Measurements from ENCODE around the gene MSRB1. TPM values are rescaled to one million over a fixed set of nuclear protein-coding genes. Genes with fewer than 3 reads are reported as not detected.

Gene MSRB1, protein sequence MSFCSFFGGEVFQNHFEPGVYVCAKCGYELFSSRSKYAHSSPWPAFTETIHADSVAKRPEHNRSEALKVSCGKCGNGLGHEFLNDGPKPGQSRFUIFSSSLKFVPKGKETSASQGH
- total RNA-seq, result 0.85 and 1.9 TPM in 2 replicates

GRCh38 chr16:1942810-1943726, at the start of gene MSRB1:
TSS of gene MSRB1 (minus strand) at chr16:1943199. CDS start at chr16:1943156, 43 bp downstream.

DNA sequence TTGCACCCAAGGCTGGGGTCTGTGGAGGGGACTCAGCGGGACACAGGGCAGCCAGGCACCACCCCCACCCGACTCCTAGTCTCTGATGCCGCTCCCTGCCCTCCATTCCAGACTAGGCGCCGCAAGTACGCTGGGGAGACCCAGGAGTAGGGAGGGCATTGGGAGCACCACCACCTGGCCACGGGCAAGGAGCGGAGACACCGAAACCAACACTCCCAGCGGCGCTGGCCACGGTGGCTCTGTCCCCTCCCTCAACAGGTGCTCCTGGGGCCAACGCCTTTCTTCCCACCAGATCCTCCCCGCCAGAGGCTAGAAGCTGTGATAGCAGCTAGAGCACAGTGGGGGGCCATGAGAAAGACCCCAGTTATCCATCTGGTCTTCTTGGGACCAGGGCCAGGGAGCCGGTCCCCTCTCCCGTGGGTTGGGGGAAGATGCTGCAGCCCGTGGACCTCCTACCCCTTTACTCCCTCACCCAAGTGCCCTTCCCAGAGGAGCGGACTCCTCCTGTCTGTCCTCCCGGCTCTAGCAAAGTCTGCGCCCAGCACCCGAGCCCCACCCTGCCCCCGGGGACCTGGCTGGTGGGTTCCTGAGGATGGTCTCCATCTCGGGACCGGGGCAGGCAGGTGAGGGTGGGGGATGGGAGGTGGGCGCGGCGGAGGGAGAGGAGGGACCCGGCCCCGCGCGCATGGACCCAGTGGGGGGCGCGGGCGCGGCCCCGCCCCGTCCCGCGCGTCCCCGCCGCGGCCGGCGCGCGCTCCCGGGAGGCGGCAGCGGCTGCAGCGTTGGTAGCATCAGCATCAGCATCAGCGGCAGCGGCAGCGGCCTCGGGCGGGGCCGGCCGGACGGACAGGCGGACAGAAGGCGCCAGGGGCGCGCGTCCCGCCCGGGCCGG, 46.5 kb upstream of the MSRB1 start, which contains the start of gene SYNGR3:
SYNGR3 (plus strand) TSS at position 762 of the 892 bp plus-strand sequence. CDS start 133 bp downstream, outside the sequence.

GRCh38 chr16:1983544-1984346, 40.7 kb upstream of the MSRB1 start, which contains the start of gene GFER:
TSS of gene GFER (plus strand) at chr16:1984193. CDS start at chr16:1984219, 26 bp downstream.

DNA sequence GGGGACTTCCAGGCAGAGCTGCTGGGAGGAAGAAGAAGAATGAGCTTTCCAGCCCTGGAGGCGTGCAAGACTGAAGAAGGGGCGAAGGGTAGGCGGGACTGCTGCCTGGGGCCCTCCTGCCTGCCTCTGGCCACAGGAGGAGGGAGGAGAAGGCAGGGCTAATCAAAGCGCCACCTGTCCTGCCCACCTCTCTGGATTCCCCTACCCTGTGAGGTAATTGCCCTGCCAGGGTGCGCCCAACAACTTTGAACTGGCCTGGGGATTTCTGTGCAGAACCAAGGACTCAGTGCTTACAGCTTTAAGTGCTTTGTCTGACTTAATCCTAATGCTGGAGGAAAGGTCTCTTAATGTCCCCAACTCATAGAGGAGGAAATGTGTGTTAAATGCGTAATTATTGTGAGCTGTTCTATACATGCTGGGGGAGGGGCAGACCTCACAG, 38.4 kb upstream of the MSRB1 start, which contains the start of gene NOXO1:
NOXO1 (minus strand) TSS at position 72 of the 439 bp plus-strand sequence. CDS start 290 bp downstream, outside the sequence.

GRCh38 chr16:1971796-1972489, 28.9 kb upstream of the MSRB1 start, which contains the start of gene TBL3:
TSS of gene TBL3 (plus strand) at chr16:1972053. CDS start at chr16:1972165, 112 bp downstream.

GRCh38 chr16:1966460-1966859, 23.5 kb upstream of the MSRB1 start, which contains the start of gene RNF151:
TSS of gene RNF151 (plus strand) at chr16:1966856. CDS start at chr16:1966882, 26 bp downstream.

GRCh38 chr16:1964506-1965395, 21.8 kb upstream of the MSRB1 start, which contains the start of gene RPS2:
TSS of gene RPS2 (minus strand) at chr16:1964826. CDS start at chr16:1964625, 201 bp downstream.

GRCh38 chr16:1959269-1960039, 16.5 kb upstream of the MSRB1 start, which contains the start of gene NDUFB10:
TSS of gene NDUFB10 (plus strand) at chr16:1959538. CDS start at chr16:1959625, 87 bp downstream.

GRCh38 chr16:1918351-1919326, 24.4 kb downstream of the MSRB1 start, which contains the start of gene HS3ST6:
TSS of gene HS3ST6 (minus strand) at chr16:1918415. CDS start at chr16:1918323, 92 bp downstream.

Other genes starting within 250 kb of the MSRB1 start
- gene MAPK8IP3, start 237.0 kb downstream of the MSRB1 start, total RNA-seq, result 20.0 and 22.2 TPM in 2 replicates
- gene NME3, start 171.7 kb downstream of the MSRB1 start, total RNA-seq, result 114 and 146 TPM in 2 replicates
- gene EME2, start 170.4 kb downstream of the MSRB1 start, total RNA-seq, result 2.8 and 17.8 TPM in 2 replicates
- gene MRPS34, start 170.1 kb downstream of the MSRB1 start, total RNA-seq, result 91.8 and 93.1 TPM in 2 replicates
- gene SPSB3, start 160.6 kb downstream of the MSRB1 start, total RNA-seq, result 54.2 and 59.3 TPM in 2 replicates
- gene NUBP2, start 160.2 kb downstream of the MSRB1 start, total RNA-seq, result 82.7 and 111 TPM in 2 replicates
- under 0.01 TPM in 1 of 2 replicates, not detected in the other for gene IGFALS, start 149.5 kb downstream of the MSRB1 start, total RNA-seq
- 68.2 and 75.2 TPM in 2 replicates for gene HAGH, start 116.4 kb downstream of the MSRB1 start, total RNA-seq
- gene FAHD1, start 116.0 kb downstream of the MSRB1 start, total RNA-seq, result 56.5 and 106 TPM in 2 replicates
- 0.24 TPM in 1 of 2 replicates, not detected in the other for gene MEIOB, start 71.0 kb downstream of the MSRB1 start, total RNA-seq
- gene HS3ST6, start 24.8 kb downstream of the MSRB1 start, total RNA-seq, result 0.24 TPM in 1 of 2 replicates, not detected in the other
- gene RPL3L, start 11.5 kb upstream of the MSRB1 start, total RNA-seq, result 0.24 TPM in 1 of 2 replicates, not detected in the other
- gene NDUFB10, start 16.3 kb upstream of the MSRB1 start, total RNA-seq, result 114 and 124 TPM in 2 replicates
- 2,434 and 3,731 TPM in 2 replicates for gene RPS2, start 21.6 kb upstream of the MSRB1 start, total RNA-seq
- gene RNF151, start 23.7 kb upstream of the MSRB1 start, total RNA-seq, result 0.85 TPM in 1 of 2 replicates, not detected in the other
- gene TBL3, start 28.9 kb upstream of the MSRB1 start, total RNA-seq, result 65.9 and 82.9 TPM in 2 replicates
- 1.2 and 2.6 TPM in 2 replicates for gene NOXO1, start 38.3 kb upstream of the MSRB1 start, total RNA-seq
- 8.9 and 24.9 TPM in 2 replicates for gene GFER, start 41.0 kb upstream of the MSRB1 start, total RNA-seq
- 4.7 and 4.8 TPM in 2 replicates for gene SYNGR3, start 46.8 kb upstream of the MSRB1 start, total RNA-seq
- 28.0 and 31.8 TPM in 2 replicates for gene ZNF598, start 66.6 kb upstream of the MSRB1 start, total RNA-seq
- under 0.01 and 1.4 TPM in 2 replicates for gene NPW, start 76.6 kb upstream of the MSRB1 start, total RNA-seq
- 12.8 and 17.1 TPM in 2 replicates for gene NHERF2, start 83.7 kb upstream of the MSRB1 start, total RNA-seq
- 32.8 and 45.6 TPM in 2 replicates for gene NTHL1, start 104.6 kb upstream of the MSRB1 start, total RNA-seq
- gene TSC2, start 104.8 kb upstream of the MSRB1 start, total RNA-seq, result 30.6 and 31.3 TPM in 2 replicates
- 74.2 and 96.1 TPM in 2 replicates for gene PKD1, start 192.7 kb upstream of the MSRB1 start, total RNA-seq
- gene RAB26, start 205.4 kb upstream of the MSRB1 start, total RNA-seq, result 0.48 and 1.7 TPM in 2 replicates
- 60.2 and 78.9 TPM in 2 replicates for gene TRAF7, start 212.6 kb upstream of the MSRB1 start, total RNA-seq